HG03280 (cell line): Measurements from ENCODE around the gene TMEM221.
A peak's percentile ranks its signal among the peaks of the same experiment; 100 is the strongest.
"Not testable (repeated sequence)": the region's sequence is repeated elsewhere in the genome, so short reads cannot be mapped to it uniquely, and the experiment has no call there.

ENCODE experiments used
- ATAC-seq: cut with Tn5 transposase; IDR thresholded peaks from one replicate; pipeline ENCODE4 v1.9.1; 2021; ENCODE audit warnings: mild to moderate bottlenecking, moderate library complexity; ENCODE audit not compliant: unreplicated experiment

Gene TMEM221

DNA sequence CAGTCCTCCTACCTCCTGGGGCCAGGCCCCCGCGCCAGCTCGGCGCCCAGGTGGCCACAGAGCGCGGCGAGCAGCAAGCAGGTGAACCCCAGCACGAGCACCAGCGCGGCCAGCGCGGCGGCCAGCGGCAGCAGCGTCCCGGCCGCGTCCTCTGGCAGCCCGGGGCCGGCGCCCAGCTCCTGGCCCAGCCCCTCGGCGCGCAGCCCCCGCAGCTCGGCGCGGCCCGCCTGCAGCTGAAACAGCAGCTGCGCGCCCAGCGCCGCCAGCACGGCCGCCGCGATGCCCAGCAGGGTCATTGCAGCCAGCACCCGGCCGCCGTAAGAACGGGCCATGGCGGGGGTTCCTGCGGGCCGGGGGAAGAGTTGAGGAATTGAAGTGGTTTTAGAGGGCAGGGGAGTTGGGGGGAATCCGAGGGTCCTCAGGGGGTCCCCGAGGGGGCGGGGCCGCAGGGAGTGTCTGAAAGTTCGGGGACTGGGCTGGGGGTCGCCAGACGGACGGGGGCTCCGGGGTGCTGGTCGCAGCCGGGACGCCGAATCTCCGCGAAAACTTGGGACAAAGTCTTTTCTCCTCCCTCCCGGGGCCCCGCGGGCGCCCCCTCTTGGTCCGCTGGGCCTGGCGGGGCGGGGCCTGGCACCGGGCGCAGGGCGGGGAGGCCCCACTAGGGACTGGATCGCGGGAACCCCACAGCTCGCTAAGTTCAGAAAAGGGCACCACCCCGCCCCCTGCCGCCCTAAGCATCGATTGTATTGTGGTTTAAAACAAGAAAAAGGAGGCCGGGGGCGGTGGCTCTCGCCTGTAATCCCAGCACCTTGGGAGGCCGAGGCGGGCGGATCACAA, at the start of gene TMEM221:
TSS of gene TMEM221 (minus strand) at position 538 of the 837 bp plus-strand sequence. CDS start at position 332, 206 bp downstream.
- ATAC-seq, result no peak

DNA sequence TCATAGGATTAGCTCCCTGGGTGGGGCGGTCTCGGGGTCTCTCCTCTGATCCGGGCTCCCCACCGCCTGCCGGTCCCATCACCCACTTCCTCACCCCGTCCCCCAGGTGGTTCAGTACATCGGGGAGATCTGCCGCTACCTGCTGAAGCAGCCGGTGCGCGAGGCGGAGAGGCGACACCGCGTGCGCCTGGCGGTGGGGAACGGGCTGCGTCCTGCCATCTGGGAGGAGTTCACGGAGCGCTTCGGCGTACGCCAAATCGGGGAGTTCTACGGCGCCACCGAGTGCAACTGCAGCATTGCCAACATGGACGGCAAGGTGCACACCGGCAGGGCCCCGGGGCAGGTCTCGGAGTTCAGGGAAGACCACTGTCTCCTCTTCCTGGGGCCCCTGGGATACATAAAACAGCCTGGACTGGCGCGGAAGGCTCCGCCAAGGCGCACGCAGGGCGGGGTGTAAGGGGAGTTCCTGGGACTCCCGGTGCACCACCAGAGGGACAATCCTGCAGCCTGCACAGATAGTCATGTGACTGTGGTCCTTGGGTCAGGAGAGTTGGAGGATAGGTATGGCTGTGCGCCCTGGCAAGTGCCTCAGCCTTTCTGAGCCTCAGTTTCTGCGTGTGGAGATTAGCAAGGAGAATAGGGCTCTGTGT, 48.8 kb upstream of the TMEM221 start:
- no peak for ATAC-seq

DNA sequence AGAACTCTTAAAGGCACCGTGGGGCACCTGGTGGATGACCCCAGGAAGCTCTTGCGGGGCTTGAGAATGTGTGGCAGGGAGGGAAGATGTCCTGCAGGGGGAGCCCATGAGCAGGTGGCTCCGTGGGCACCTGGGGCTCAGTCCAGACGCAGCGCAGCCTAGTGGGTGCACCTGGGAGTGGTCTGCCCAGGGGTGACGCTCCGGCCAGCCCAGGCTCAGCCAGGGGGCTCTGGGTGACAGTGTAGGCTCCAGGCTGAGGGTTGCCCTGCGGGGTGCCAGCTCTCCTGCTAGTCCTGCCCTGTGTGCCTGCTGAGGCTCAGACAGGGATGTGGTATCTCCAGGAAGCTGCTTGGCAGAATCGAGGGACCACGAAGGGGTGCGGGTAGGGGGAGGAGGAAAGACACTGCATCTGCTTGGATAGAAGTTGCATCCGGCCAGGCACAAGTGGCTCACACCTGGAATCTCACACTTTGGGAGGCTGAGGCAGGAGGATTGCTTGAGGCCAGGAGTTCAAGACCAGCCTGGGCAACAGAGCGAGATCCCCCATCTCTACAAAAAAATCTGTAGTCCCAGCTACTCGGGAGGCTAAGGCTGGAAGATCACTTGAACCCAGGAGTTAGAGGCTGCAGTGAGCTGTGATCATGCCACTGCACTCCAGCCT, 48.0 kb upstream of the TMEM221 start:
- ATAC-seq, result peak; percentile 69

- ATAC-seq, result no peak
Measured at GRCh38 chr19:17495639-17496296, 47.3 kb upstream of the TMEM221 start.

DNA sequence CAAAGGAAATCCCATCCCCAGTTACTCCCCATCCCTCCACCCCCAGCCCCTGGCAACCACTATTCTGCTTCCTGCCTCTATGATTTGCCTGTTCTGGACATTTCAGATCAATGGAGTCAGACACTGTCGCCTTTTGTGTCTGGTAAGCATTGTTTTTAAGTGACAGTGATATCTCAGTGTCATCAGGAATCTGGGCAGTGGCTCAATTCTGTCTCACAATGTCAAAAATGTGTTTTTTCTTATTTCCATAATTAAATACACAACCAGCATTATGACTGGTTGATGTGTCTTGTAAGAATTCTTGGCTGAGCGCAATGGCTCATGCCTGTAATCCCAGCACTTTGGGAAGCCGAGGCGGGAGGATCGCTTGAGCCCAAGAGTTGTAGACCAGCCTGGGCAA, 42.8 kb upstream of the TMEM221 start:
- ATAC-seq, result no peak

GRCh38 chr19:17490411-17490810, 41.9 kb upstream of the TMEM221 start:
- no peak for ATAC-seq

DNA sequence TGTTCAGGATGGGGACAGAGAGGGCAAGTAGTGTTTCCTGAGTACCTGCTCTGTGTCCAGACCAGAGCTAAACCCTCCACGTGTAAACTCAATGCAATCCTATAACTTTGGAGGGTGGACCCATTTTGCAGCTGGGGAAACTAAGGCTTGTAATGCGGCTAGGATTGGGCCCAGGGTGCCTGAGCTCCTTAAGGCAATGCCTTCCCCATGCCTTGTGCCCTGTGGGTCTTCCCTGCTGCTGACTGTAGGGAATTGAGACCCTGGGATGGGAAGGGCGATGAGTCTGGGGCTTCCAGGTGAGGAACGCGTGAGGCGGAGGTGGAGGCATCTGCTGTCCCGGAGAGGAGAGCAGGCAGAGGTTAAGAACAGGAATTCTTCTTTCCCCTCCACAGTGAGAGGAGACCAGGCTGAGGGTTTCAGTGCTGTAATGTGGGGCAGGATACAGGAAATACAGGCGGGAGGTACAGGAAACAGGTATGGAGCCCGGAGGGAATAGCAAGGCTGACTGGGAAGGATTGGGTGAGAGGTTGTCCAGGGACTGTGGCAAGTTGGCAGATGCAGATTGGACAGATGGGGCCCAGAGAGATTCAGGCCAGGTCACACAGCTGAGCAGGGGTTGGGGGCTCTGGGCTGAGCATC, 41.0 kb upstream of the TMEM221 start:
- no peak for ATAC-seq

DNA sequence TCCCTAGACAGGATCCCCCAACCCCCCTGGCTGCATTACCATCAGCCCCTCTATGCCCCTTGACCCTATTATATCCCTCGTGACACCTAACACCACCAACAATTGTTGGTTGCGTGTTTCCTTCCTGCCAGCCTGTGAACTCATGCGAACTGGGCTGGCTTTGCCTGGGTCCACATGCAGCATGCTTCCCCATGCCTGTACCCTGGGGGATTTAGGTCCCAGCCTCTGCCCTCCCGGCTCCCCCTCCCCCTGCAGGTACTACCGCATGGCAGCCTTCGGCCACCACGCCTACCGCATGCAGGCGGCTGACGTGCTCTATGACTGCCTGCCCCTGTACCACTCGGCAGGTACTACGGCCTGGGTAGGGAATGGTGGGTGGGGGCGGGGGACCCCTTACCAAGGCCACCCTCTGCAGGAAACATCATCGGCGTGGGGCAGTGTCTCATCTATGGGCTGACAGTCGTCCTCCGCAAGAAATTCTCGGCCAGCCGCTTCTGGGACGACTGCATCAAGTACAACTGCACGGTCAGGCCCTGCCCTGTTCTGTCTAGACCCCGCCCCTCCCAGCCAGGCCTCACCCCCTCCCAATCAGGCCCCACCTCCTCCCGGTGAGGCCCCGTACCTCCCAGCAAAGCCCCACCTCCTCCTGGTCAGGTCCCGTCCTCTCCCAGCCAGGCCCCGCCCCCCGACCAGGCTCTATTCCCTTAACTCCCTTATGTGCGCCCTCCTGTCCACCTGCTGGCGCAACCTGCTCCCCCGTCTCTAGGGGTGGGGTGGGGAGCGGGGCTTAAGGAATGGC, 40.3 kb upstream of the TMEM221 start:
- ATAC-seq, result no peak

GRCh38 chr19:17487284-17488121, 39.0 kb upstream of the TMEM221 start:
- ATAC-seq, result no peak

DNA sequence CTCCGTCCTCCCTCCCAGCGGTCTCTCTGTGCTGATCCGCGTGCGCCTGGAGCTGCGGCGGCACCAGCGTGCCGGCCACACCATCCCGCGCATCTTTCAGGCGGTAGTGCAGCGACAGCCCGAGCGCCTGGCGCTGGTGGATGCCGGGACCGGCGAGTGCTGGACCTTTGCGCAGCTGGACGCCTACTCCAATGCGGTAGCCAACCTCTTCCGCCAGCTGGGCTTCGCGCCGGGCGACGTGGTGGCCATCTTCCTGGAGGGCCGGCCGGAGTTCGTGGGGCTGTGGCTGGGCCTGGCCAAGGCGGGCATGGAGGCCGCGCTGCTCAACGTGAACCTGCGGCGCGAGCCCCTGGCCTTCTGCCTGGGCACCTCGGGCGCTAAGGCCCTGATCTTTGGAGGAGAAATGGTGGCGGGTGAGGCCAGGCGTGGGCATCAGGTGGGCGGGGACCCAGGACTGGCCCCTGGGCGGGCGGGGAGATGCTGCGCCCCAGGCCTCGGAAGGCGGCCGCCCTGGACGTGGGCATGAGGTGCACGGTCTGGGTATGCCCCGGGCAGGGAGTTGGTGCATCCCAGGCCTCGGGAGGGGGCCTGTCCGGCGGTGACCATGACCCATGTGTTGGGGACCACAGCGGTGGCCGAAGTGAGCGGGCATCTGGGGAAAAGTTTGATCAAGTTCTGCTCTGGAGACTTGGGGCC, 38.2 kb upstream of the TMEM221 start:
- no peak for ATAC-seq

DNA sequence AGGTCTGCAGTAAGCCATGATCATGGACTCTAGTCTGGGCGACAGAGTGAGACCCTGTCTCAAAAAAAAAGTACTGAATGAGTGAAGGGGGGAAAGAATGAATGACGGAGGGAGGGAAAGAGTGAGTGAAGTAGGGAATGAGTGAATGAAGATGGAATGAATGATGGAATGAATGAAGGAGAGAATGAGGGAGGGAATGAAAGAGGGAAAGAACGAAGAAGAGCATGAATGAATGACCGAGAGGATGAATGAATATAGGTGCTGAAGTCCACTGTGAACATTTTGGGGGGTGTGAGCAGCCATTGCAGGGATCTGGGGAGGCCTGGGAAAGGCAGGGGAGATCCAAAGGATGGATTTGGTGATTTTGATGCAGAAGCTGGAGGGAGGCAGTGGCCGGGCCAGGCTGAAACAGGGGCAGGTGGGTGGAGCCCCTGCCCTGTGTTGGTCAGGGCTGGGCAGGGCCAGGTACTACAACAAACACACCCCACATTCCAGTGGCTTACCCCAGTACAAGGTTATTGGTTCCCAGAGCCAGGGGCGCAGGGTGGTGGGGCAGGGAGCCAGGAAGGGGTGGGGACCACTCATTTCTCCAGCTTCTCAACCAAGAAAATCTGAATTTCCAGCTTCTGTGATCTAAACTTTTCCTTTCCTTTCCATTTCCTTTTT, 36.2 kb upstream of the TMEM221 start:
- ATAC-seq, result no peak

- no peak for ATAC-seq
Measured at GRCh38 chr19:17483605-17484002, 35.1 kb upstream of the TMEM221 start.

DNA sequence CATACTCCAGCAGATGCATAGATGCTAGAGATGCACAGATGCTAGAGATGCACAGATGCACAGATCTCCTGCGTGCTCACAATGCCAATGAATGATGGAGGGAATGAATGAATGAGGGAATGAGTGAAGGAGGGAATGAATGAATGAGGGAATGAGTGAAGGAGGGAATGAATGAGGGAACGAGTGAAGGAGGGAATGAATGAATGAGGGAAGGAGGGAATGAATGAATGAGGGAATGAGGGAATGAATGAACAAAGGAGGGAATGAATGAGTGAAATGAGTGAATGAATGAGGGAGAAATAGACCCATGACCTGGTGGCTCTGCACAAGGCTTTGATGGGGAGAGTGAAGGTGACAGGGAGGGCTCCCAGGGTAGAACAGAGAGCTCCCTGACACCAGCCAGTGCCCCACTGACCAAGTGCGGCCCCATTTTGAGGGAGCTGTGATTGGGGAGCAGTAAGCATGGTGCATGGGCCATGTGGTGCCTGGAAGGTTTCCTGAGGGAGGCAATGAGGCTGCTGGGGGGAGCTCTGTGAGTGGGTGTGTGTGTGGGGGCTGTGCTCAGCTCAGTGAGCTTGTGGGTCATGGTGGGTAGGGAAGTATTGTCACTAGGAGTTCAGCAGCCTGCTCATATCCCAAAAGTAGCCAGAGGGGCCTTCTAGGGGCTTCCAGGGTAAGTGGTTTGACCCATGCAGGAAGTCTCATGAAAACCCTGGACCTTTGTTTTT, 34.6 kb upstream of the TMEM221 start:
- no peak for ATAC-seq

DNA sequence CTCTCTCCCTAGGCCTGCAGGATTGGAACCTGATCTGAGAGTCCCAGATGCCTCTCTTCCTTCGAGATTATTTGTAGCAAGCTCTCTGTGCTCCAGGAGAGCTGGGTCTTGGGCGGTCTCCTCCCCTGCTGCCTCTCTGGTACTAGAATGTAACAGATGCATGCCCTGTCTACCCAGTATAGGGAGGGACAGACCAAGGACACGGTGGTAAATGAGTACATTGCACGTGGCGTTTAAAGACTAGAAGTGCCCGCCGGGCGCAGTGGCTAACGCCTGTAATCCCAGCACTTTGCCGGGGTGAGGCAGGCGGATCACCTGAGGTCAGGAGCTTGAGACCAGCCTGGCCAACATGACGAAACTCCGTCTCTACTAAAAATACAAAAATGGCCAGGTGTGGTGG, 33.5 kb upstream of the TMEM221 start:
- no peak for ATAC-seq

DNA sequence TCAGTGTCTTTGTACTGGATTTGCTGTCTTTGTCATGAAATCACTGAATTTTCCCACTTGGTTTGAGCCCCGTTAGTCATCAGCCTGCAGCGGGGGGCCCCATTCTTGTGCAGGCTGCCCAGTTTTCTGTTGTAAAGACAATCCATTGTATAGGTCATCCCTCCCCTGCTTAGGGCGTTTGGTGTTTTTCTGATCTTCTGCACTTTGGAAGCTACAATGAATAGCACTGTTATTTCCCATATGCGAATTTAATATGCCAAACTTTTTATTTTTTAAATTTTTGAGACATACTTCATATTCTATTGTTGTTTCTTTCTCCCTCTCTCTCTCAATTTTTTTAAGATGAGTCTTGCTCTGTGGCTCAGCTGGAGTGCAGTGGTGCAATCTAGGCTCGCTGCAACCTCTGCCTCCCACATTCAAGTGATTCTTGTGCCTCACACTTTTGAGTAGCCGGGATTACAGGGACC, 30.9 kb upstream of the TMEM221 start:
- no peak for ATAC-seq

GRCh38 chr19:17475541-17476115, 27.2 kb upstream of the TMEM221 start:
- no peak for ATAC-seq

GRCh38 chr19:17475011-17475540, 26.6 kb upstream of the TMEM221 start:
- ATAC-seq, result not testable (repeated sequence)
